ENCODE measurements around the gene THSD7B.

Gene THSD7B

DNA sequence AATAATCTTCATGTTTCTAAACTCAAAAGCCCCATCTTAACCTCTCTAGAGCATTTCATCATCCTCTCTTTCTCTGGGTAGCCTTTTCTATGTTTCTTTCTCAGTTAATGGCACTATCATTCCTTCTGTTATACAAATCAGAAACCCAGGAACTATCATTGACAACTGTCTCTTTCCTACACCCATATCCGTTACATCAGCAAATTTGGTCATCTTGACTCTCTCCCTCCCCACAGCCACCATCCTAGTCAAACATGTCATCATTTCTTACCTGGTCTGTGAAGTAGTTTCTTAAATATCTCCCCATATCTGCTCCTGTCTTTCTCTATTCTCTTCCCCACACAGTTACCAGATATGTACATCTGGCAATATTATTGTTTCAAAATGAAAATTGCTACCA is 62.8 kb downstream of the THSD7B start:
- no peak for DNase-seq

DNA sequence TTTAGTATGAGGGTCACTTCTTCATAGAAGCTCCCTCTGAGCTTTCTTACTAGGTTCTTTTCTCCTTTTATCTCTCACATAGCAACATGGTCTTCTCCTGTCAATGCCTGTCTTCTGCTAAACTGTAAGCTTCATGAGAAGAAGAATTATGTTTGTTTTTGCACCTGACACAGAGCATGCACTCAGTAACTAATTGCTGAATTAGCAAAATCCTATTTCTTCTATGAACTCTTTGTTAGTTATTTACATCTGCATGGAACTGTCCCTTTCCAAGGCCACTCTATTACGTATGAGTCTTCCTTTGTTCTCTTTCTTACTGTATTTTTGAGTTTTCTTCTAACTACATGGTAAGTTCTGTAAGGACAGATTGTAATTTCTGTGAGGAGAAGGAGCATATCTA is 63.4 kb downstream of the THSD7B start:
- no peak for DNase-seq

GRCh38 chr2:136844546-136844945 is 79.2 kb downstream of the THSD7B start:
- DNase-seq: no peak

DNA sequence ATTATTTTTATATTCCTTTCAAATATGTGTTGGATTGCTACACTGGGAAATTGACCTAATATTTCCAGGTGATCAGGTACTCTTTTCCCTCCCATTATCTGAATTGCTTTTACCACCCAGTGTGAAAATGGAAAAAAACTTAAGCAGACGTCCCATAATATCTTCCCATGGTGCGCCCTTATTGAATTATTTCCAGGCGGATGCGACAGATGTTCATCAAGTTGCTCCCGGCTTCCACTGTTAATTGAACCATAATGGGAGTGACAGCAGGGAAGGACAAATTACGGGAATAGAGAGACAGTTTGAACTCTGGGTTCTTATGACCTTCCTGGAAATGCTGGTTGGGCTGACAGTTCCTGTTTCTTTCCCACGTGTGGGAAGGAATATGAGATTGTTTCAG is 93.3 kb downstream of the THSD7B start:
- DNase-seq: no peak

DNA sequence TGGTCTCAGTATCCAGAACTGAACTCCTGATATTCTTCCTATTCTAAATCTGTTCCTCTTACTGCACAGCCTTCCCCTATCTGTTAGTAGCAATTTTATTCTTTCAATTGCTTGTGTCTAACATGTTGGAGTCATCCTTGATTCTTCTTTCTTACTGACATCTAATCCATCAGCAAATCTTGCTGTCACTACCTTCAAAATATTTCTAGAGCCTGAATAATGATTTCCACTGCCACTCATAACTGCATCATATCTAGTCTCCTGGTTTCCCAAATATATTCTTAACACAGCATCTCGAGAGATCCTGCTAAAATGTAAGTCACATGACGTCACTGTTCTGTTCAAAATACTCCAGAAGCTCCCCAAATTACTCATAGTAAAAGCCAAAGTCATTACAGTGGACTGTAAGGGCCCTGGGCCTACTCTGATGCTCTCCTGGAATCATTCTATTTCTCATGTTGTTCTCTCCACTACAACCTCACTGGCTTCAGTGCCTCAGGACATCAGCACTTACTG is 95.2 kb downstream of the THSD7B start:
- no peak for DNase-seq

- no peak for DNase-seq
Observed at GRCh38 chr2:136863468-136863867, 98.1 kb downstream of the THSD7B start.

GRCh38 chr2:136863874-136864273 is 98.5 kb downstream of the THSD7B start:
- DNase-seq: no peak

- DNase-seq: no peak
Observed at GRCh38 chr2:136871424-136871823, 106.1 kb downstream of the THSD7B start.

- DNase-seq: no peak
Observed at GRCh38 chr2:136874258-136874657, 108.9 kb downstream of the THSD7B start.

DNA sequence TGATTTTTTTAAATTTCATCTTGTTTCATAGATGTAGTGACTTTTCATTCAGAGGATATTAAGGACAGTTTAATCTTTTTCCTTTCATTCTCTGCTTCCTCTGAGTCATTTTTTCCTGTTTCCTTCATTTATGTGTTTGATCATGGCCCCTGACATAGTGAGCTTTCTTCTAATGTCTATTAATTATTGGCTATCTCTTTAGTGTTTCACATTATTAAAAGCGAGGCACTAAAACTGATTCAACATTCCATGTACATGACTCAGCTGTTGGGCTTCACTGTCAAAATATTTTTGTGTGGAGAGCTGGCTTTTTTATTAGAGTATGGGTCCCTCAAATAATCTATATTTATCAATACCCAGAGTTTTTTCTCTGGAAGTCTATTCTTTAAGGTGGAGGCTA is 125.8 kb downstream of the THSD7B start:
- no peak for DNase-seq

GRCh38 chr2:136894007-136894634 is 128.8 kb downstream of the THSD7B start:
- no peak for DNase-seq

- no peak for DNase-seq
Observed at GRCh38 chr2:136901732-136902131, 136.4 kb downstream of the THSD7B start.

- DNase-seq: no peak
Observed at GRCh38 chr2:136905779-136906178, 140.4 kb downstream of the THSD7B start.

DNA sequence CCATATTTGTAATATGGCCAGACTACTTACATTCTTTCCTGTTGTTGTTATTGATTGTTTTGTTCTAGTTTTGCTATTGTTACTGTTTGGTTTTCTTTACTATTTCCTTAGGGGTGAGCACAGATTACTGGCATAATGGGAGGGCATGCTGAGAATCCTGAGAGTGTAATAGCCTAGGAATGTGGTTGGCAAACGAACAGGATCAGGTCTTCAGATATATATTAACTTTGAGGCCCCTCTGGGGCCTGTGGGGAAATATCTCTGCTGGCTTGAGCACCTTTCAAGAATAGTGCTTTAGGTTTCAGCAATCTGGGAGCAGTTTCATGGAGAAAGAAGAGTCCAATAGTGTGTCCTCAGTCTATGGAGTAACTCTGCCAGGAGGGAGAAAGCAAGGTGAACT is 144.4 kb downstream of the THSD7B start:
- DNase-seq: no peak

DNA sequence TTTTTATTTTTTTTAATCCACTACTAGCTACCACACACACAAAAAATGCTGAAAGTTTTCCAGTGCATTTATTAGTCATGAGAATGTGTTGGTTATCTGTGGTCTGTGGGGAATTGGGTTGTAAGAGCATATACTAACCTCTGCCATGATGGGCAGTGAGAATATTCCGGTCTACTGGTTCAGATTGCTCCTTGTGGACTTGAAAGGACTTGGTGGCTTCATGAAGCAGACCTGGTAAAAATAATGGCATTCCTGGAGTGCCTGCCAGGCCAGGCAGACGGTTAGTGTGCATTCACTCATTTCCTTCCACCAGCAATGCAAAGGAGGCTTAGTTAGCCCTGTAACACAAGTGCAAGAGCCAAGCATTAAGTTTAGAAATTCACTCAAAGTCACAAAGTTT is 150.8 kb downstream of the THSD7B start:
- DNase-seq: no peak

GRCh38 chr2:136917411-136917881 is 152.1 kb downstream of the THSD7B start:
- DNase-seq: no peak

DNA sequence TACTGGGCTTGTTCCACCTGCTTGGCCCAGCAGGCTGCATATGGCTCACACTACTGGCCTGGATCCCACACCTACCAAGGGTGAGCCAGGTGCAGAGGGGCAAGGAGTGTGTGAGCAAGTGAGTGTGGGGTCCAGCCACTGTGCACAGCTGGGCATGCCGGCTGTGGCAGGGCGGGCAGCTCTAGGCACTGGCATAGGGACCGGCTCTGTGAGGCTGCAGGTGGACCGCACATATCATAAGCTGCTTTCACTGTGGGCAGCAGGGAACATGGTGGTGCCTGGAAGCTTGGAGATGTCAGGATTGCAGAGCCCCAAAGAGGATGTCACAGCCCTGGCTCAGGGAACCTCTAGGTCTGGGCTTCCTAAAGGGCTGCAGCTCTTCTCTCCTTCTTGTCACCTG is 154.3 kb downstream of the THSD7B start:
- no peak for DNase-seq

- no peak for DNase-seq
Observed at GRCh38 chr2:136920652-136921333, 155.4 kb downstream of the THSD7B start.

DNA sequence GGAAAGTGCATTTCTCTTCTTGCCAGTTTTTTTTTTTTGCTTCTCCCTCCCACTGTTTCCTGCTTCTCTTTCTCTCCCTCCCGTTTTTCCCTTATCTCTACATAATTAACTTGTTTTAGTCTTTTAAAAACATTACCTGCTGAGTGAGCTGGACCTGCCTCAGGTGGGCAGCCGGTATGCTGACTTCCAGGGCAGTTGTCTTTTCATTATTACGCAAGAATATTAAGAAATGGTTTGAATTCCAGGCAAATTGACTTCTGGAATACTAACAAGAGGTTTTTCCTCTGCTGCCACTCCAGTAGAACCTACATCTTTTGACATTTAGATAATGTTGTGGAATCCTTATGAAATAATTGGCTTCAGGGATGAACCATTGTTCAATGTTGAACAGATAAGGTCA is 161.8 kb downstream of the THSD7B start:
- DNase-seq: no peak

GRCh38 chr2:136929531-136929930 is 164.2 kb downstream of the THSD7B start:
- DNase-seq: no peak

GRCh38 chr2:136932700-136933099 is 167.4 kb downstream of the THSD7B start:
- no peak for DNase-seq

- no peak for DNase-seq
Observed at GRCh38 chr2:136935119-136935518, 169.8 kb downstream of the THSD7B start.

- no peak for DNase-seq
Observed at GRCh38 chr2:136956050-136956449, 190.7 kb downstream of the THSD7B start.

DNA sequence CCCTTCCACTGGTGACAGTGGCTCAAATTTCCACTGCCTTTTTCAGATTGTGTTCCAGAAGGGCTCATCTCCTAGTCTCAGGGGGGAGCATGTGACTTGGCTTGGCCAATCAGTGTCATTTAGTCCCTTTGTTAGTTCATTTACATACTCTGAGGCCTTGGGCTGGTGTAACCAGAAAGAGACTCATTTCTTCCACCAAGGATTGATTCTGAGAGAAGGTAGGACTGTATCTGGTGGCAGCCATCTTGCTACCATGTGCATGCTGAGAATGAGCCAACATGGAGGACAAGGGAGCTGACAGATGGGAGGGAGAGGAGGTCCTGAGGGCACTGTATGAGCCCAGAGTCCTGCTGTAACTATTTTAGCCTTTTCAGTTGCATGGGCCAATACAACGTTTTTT is 191.7 kb downstream of the THSD7B start:
- no peak for DNase-seq

Measured in stimulated activated CD4-positive, alpha-beta T cell treated with anti-CD3 and anti-CD28 coated beads, Interleukin-2, amount 100 ng/mL, for 48 hours (primary cell).